Esophagus (tissue), 2 donors: Measurements from ENCODE around the gene NPBWR2. TPM values are rescaled to one million over a fixed set of nuclear protein-coding genes. Genes with fewer than 3 reads are reported as not detected.
A peak's percentile ranks its signal among the peaks of the same experiment; 100 is the strongest.

Experiments used
- H3K27ac ChIP-seq, 2 donors: one replicate each; pipeline ENCODE4 v1.5.1; 2013; ENCODE audit warnings: low read depth in 2 of 2, mild to moderate bottlenecking in 2 of 2, inconsistent platforms in 1 of 2, low read length in 1 of 2, moderate library complexity in 1 of 2
- H3K27me3 ChIP-seq, 2 donors: one replicate each; pipeline ENCODE4 v1.6.1; 2013; ENCODE audit warnings: low read length in 2 of 2, control low read depth in 1 of 2, mild to moderate bottlenecking in 1 of 2; ENCODE audit not compliant: insufficient read depth in 2 of 2, control insufficient read depth in 1 of 2
- H3K36me3 ChIP-seq, 2 donors: one replicate each; pipeline ENCODE4 v1.6.1; 2013; ENCODE audit warnings: low read length in 1 of 2; ENCODE audit not compliant: control insufficient read depth in 2 of 2, insufficient read depth in 2 of 2
- H3K4me1 ChIP-seq, 2 donors: one replicate each; pipeline ENCODE4 v1.6.1; 2013; ENCODE audit warnings: low read length in 1 of 2; ENCODE audit not compliant: control insufficient read depth in 2 of 2, insufficient read depth in 2 of 2
- H3K4me3 ChIP-seq, 2 donors: one replicate each; pipeline ENCODE4 v1.5.1; 2013; ENCODE audit warnings: low read length in 2 of 2, mild to moderate bottlenecking in 2 of 2, low read depth in 1 of 2, moderate library complexity in 1 of 2
- H3K9me3 ChIP-seq, 2 donors: one replicate each; pipeline ENCODE4 v1.6.1; 2013; ENCODE audit warnings: mild to moderate bottlenecking in 2 of 2, low read depth in 1 of 2, low read length in 1 of 2, moderate library complexity in 1 of 2; ENCODE audit not compliant: control insufficient read depth in 2 of 2, insufficient read depth in 1 of 2
- WGBS, 2 donors: extraction: QIAGEN DNeasy Blood & Tissue Kit; methylation state at CpG; one replicate each; pipeline ENCODE4 v1.1.7; 2013; 5-methylcytosine and 5-hydroxymethylcytosine counted together
- polyA plus RNA-seq, 2 donors: library from polyadenylated mRNA; stranded (reverse); fragments of 200-250 nt; gene quantifications; one replicate each; pipeline ENCODE4 v1.2.3, GENCODE V29; 2013
- donor health status: healthy with polysubstance abuse.
- donor health status: Bipolar disorder and iron deficiency.

NPBWR2 gene
- polyA plus RNA-seq, 2 donors = not detected

DNA sequence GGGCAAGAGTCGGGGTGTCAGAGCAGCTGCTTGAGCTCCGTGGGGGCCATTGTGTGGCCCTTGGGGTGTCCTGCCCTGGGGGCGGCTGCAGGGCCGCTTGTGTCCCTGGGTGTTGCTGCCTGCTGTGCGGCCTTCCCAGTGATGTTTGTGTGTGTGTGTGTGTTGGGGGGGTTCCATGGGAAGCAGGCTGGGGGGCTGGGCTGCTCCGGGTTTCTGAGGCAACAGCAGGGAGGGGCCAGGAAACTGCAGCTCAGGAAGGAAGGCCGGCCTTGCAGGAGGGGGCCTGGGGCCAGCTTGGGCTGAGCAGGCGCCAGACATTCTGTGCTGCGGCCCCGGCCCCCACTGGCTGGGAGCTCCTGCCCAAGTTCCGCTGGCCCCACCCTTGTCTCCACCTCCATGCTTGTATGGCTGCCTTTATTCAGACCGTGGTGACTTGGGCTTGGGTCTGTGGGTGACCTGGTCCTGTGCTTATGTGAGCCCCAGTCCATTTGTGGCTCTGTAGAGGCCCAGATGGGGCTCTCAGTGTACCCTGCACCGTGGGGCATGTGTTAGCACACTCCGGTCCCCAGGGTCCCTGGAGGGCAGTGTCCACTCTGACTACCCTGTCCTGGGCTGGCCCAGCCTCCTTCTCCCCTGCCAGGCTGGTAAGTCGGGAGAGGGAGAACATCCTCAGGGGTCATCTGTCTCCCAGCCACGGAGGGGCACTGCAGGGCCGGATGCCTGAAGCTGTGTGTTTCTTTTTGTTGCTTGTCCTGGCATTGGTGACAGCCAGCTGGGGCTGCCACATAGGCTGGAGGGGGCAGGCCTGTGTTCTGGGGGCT, 53.3 kb downstream of the NPBWR2 start:
- peak overlapping the region in 1 of 2 donors; percentile 44 for H3K27ac ChIP-seq
- 34 to 42% methylated on average over 16 to 17 of the region's 17 CpGs for WGBS, 2 donors
- peaks cover 7 to 18% of the 10 kb centered on the region in 2 donors for H3K4me1 ChIP-seq
- no peaks in the 10 kb centered on the region for H3K36me3 ChIP-seq
- H3K27me3 ChIP-seq = peaks cover 0 to 7% of the 10 kb centered on the region in 2 donors
- no peaks in the 10 kb centered on the region for H3K9me3 ChIP-seq
- no peak overlapping the region for H3K4me3 ChIP-seq

Other genes starting within 250 kb of the NPBWR2 start
- gene ABHD16B, start 246.1 kb downstream of the NPBWR2 start, polyA plus RNA-seq = under 1 TPM; 0.42 to 0.92 TPM
- 100 to 1,000 TPM in 1 of 2 donors, 10 to 100 TPM in 1; 82.0 to 107 TPM for gene TPD52L2, start 242.3 kb downstream of the NPBWR2 start, polyA plus RNA-seq
- 10 to 100 TPM; 42.9 to 59.4 TPM for gene DNAJC5, start 212.4 kb downstream of the NPBWR2 start, polyA plus RNA-seq
- 10 to 100 TPM; 40.6 to 47.3 TPM for gene UCKL1, start 151.1 kb downstream of the NPBWR2 start, polyA plus RNA-seq
- 10 to 100 TPM; 10.1 to 18.3 TPM for gene ZNF512B, start 137.6 kb downstream of the NPBWR2 start, polyA plus RNA-seq
- 10 to 100 TPM in 1 of 2 donors, 1 to 10 TPM in 1; 9.4 to 13.1 TPM for gene SAMD10, start 127.9 kb downstream of the NPBWR2 start, polyA plus RNA-seq
- 10 to 100 TPM; 24.6 to 39.0 TPM for gene PRPF6, start 126.4 kb downstream of the NPBWR2 start, polyA plus RNA-seq
- gene C20orf204, start 71.4 kb downstream of the NPBWR2 start, polyA plus RNA-seq = under 1 TPM; 0.38 to 0.67 TPM
- 1 to 10 TPM; 3.1 to 7.5 TPM for gene SOX18, start 57.9 kb downstream of the NPBWR2 start, polyA plus RNA-seq
- gene TCEA2, start 44.4 kb downstream of the NPBWR2 start, polyA plus RNA-seq = 10 to 100 TPM; 14.8 to 15.3 TPM
- gene RGS19, start 28.0 kb downstream of the NPBWR2 start, polyA plus RNA-seq = 1 to 10 TPM; 5.0 to 8.7 TPM
- gene OPRL1, start 27.5 kb downstream of the NPBWR2 start, polyA plus RNA-seq = under 1 TPM; 0.13 to 0.14 TPM
- gene LKAAEAR1, start 23.2 kb downstream of the NPBWR2 start, polyA plus RNA-seq = under 1 TPM in 1 of 2 donors, not detected in 1; 0.09 TPM
- not detected for gene MYT1, start 56.9 kb upstream of the NPBWR2 start, polyA plus RNA-seq
- gene PCMTD2, start 148.2 kb upstream of the NPBWR2 start, polyA plus RNA-seq = 10 to 100 TPM; 13.4 to 22.0 TPM